Caco-2 (cell line): ENCODE measurements around the gene HS6ST2. TPM values are rescaled to one million over a fixed set of nuclear protein-coding genes. Genes with fewer than 3 reads are reported as not detected.
"Not testable (repeated sequence)": the region's sequence is repeated elsewhere in the genome, so short reads cannot be mapped to it uniquely, and the experiment has no call there.

Experiments
- BruUV-seq: library from RNA; stranded (reverse); fragments of 400-500 nt; replicated peaks from 2 replicates; lab custom pipeline; 2021; lab: Mats Ljungman, UMichigan
- CTCF ChIA-PET: fragments of 300-600 bp; sonication (Branson Sonifier 250); formaldehyde crosslinking; loops from one replicate; lab custom pipeline; 2022; ENCODE audit warnings: antibody characterized with exemption; lab: Charles Lee
- POLR2A ChIA-PET: fragments of 300-600 bp; sonication (Branson Sonifier 250); formaldehyde crosslinking; loops from one replicate; lab custom pipeline; 2022; ENCODE audit warnings: antibody characterized with exemption; lab: Charles Lee
- DNase-seq, 2 experiments: peaks; one replicate each; pipeline versions ENCODE4 v3.0.0 to v3.0.0-alpha.2; 2020 to 2022
- H3K27me3 ChIP-seq: replicated peaks from 2 replicates; pipeline ENCODE4 v1.6.0; 2011; ENCODE audit warnings: low read length; ENCODE audit not compliant: control insufficient read depth, insufficient read depth
- H3K36me3 ChIP-seq: 2 replicates; pipeline ENCODE4 v1.5.1; 2011; ENCODE audit warnings: low read length; ENCODE audit not compliant: control insufficient read depth, insufficient read depth
- H3K4me1 ChIP-seq: fragments of 250-450 bp; sonication (Bioruptor Pico); 2 replicates; pipeline ENCODE4 v1.5.1; 2020; ENCODE audit warnings: mild to moderate bottlenecking
- H3K4me3 ChIP-seq: 2 replicates; pipeline ENCODE4 v1.5.1; 2011; ENCODE audit warnings: low read depth, mild to moderate bottlenecking, control low read depth, low read length
- H3K9me3 ChIP-seq: fragments of 250-450 bp; sonication (Bioruptor Pico); 2 replicates; pipeline ENCODE4 v1.5.1; 2020; ENCODE audit warnings: mild to moderate bottlenecking, moderate library complexity
- H3K27ac Mint-ChIP-seq: one replicate; pipeline ENCODE4 v1.8.0; 2022; ENCODE audit warnings: mixed read lengths; ENCODE audit not compliant: unreplicated experiment
- H3K27me3 Mint-ChIP-seq: one replicate; pipeline ENCODE4 v1.8.0; 2022; ENCODE audit warnings: mixed read lengths; ENCODE audit not compliant: insufficient read depth, unreplicated experiment
- H3K36me3 Mint-ChIP-seq: one replicate; pipeline ENCODE4 v1.8.0; 2022; ENCODE audit warnings: mild to moderate bottlenecking, mixed read lengths; ENCODE audit not compliant: insufficient read depth, unreplicated experiment
- H3K4me1 Mint-ChIP-seq: one replicate; pipeline ENCODE4 v1.8.0; 2022; ENCODE audit warnings: low read depth, mixed read lengths; ENCODE audit not compliant: unreplicated experiment
- H3K4me3 Mint-ChIP-seq: one replicate; pipeline ENCODE4 v1.8.0; 2022; ENCODE audit warnings: mild to moderate bottlenecking, moderate library complexity, mixed read lengths; ENCODE audit not compliant: unreplicated experiment
- H3K9me3 Mint-ChIP-seq: one replicate; pipeline ENCODE4 v1.8.0; 2022; ENCODE audit warnings: mixed read lengths; ENCODE audit not compliant: unreplicated experiment
- CTCF ChIP-seq, 2 experiments: fragments of 200-600 bp in 1 of 2; IDR thresholded peaks; 1 replicate in 1 of 2; 2 replicates in 1 of 2; pipeline versions ENCODE4 v1.5.1 to v1.8.0; 2011 to 2022; ENCODE audit warnings: antibody characterized with exemption in 1 of 2, control low read depth in 1 of 2, inconsistent platforms in 1 of 2, low read depth in 1 of 2, low read length in 1 of 2, mild to moderate bottlenecking in 1 of 2, moderate library complexity in 1 of 2; ENCODE audit not compliant: insufficient read depth in 1 of 2, severe bottlenecking in 1 of 2, unreplicated experiment in 1 of 2
- intact Hi-C: fragments of 100-400 bp; cut with micrococcal nuclease; formaldehyde crosslinking; loops from one replicate; pipeline ENCODE4 v1.10.0; 2022; ENCODE audit not compliant: unreplicated experiment
- total RNA-seq: library from RNA; stranded (reverse); gene quantifications from 2 replicates; pipeline ENCODE4 v1.2.3, GENCODE V29; 2022

HS6ST2 gene
- total RNA-seq, 1 experiment from 2014 or later, result 34.9 TPM

- ChIA-PET CTCF (interaction anchor here (0.6 to 1.5 kb wide), 3 partner anchors 8 to 31 kb away, joined by 3 to 10 read pairs (median 4); no protein-coding TSS in a partner anchor), POLR2A (no interaction called here)
- H3K27ac Mint-ChIP-seq, result no peak overlapping the region
- peaks cover 11% of the 10 kb centered on the region for H3K4me1 ChIP-seq
- H3K27me3 ChIP-seq, result no peaks in the 10 kb centered on the region
- H3K36me3 ChIP-seq, result no peaks in the 10 kb centered on the region
- no TSS peak for BruUV-seq
- no peak overlapping the region for H3K4me3 ChIP-seq
- no peaks in the 10 kb centered on the region for H3K27me3 Mint-ChIP-seq
- no peaks in the 10 kb centered on the region for H3K9me3 ChIP-seq
- H3K36me3 Mint-ChIP-seq, result peaks cover 7% of the 10 kb centered on the region
- peak in 1 of 2 experiments; percentile 29 for DNase-seq
- H3K4me3 Mint-ChIP-seq, result no peak overlapping the region
- TF ChIP-seq CTCF (IDR thresholded peaks at IDR 0.05; ENCODE audit: insufficient read depth in 1 of 2, low read depth in 1 of 2, low read length in 1 of 2, severe bottlenecking in 1 of 2, unreplicated experiment in 1 of 2), result peak; percentile 26 to 47
- no peaks in the 10 kb centered on the region for H3K9me3 Mint-ChIP-seq
- intact Hi-C loops, result loop anchor here (2.0 kb wide), 1 partner anchor 208 kb away; no protein-coding TSS in a partner anchor
- peaks cover 15% of the 10 kb centered on the region for H3K4me1 Mint-ChIP-seq
Measured at GRCh38 chrX:132948648-132949260, 9.7 kb downstream of the HS6ST2 start.

- H3K4me3 ChIP-seq, H3K4me3 Mint-ChIP-seq, H3K36me3 Mint-ChIP-seq, H3K9me3 ChIP-seq, H3K27me3 Mint-ChIP-seq, H3K36me3 ChIP-seq, H3K27ac Mint-ChIP-seq, H3K27me3 ChIP-seq, intact Hi-C loops, H3K9me3 Mint-ChIP-seq, DNase-seq, H3K4me1 Mint-ChIP-seq, BruUV-seq, CTCF ChIA-PET, POLR2A ChIA-PET: not testable (repeated sequence)
- H3K4me1 ChIP-seq, result peaks cover 19% of the 10 kb centered on the region
Measured at GRCh38 chrX:132945055-132945599, 13.3 kb downstream of the HS6ST2 start.

GRCh38 chrX:132940727-132941327 lies 17.6 kb downstream of the HS6ST2 start:
- Mint-ChIP-seq H3K4me1 (peaks cover 6% of the 10 kb centered on the region), H3K36me3 (no peaks in the 10 kb centered on the region), H3K27ac (no peak overlapping the region), H3K27me3 (no peaks in the 10 kb centered on the region), H3K9me3 (no peaks in the 10 kb centered on the region), H3K4me3 (peak overlapping the region; percentile 24)
- peak; percentile 76 to 82 for DNase-seq
- H3K27me3 ChIP-seq, result no peaks in the 10 kb centered on the region
- ChIA-PET POLR2A (no interaction called here), CTCF (interaction anchor here (0.9 to 1.0 kb wide), 2 partner anchors 8 to 30 kb away, joined by 3 read pairs; no protein-coding TSS in a partner anchor)
- no TSS peak for BruUV-seq
- H3K36me3 ChIP-seq, result no peaks in the 10 kb centered on the region
- no peak overlapping the region for H3K4me3 ChIP-seq
- intact Hi-C loops, result loop anchor here (2.0 kb wide), 3 partner anchors 14 to 200 kb away; no protein-coding TSS in a partner anchor
- H3K4me1 ChIP-seq, result peaks cover 18% of the 10 kb centered on the region
- TF ChIP-seq CTCF (IDR thresholded peaks at IDR 0.05; ENCODE audit: insufficient read depth in 1 of 2, low read depth in 1 of 2, low read length in 1 of 2, severe bottlenecking in 1 of 2, unreplicated experiment in 1 of 2), result peak; percentile 24 to 30
- H3K9me3 ChIP-seq, result no peaks in the 10 kb centered on the region
